ENCODE measurements around the gene JAK2. TPM values are rescaled to one million over a fixed set of nuclear protein-coding genes. Genes with fewer than 3 reads are reported as not detected.

JAK2 gene
- total RNA-seq, 1 donor from 2014 or later: 5.8 TPM

DNA sequence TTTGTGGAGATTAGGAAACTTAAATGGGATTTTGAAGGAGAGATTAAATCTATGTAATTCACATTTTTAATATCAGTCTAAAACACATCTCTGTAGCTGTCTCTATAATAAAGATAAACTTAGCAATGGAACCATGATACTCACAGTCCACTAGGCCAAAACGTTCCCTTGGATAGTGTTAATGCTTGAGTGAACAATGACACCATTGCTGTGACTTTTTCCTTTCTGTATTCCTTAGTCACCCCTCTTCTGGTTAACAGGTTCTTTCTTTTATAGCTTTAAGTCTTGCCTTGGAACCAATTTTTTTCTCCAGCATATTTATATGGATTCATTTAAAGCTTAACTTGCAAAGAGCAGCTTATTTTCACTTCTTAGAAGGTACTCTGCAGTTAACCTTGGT is 137.0 kb downstream of the JAK2 start:
- Mint-ChIP-seq H3K4me3 (ENCODE audit: unreplicated experiment) (no peak overlapping the region), H3K36me3 (ENCODE audit: unreplicated experiment) (no peaks in the 10 kb centered on the region), H3K4me1 (ENCODE audit: low read depth, unreplicated experiment) (no peaks in the 10 kb centered on the region), H3K27ac (ENCODE audit: unreplicated experiment) (no peak overlapping the region), H3K9me3 (ENCODE audit: unreplicated experiment) (no peaks in the 10 kb centered on the region), H3K27me3 (ENCODE audit: unreplicated experiment) (no peaks in the 10 kb centered on the region)
- no peak for TF ChIP-seq CTCF (IDR thresholded peaks at IDR 0.05; ENCODE audit: partially characterized antibody, unreplicated experiment)
- no peak for DNase-seq

- Mint-ChIP-seq H3K9me3 (ENCODE audit: unreplicated experiment) (no peaks in the 10 kb centered on the region), H3K36me3 (ENCODE audit: unreplicated experiment) (no peaks in the 10 kb centered on the region), H3K27me3 (ENCODE audit: unreplicated experiment) (no peaks in the 10 kb centered on the region), H3K4me1 (ENCODE audit: low read depth, unreplicated experiment) (no peaks in the 10 kb centered on the region), H3K4me3 (ENCODE audit: unreplicated experiment) (no peak overlapping the region), H3K27ac (ENCODE audit: unreplicated experiment) (no peak overlapping the region)
- no peak for TF ChIP-seq CTCF (IDR thresholded peaks at IDR 0.05; ENCODE audit: partially characterized antibody, unreplicated experiment)
- no peak for DNase-seq
These were observed 137.4 kb downstream of the JAK2 start for GRCh38 chr9:5122516-5122915.

GRCh38 chr9:5140151-5140550 is 155.1 kb downstream of the JAK2 start:
- Mint-ChIP-seq H3K27me3 (ENCODE audit: unreplicated experiment) (peaks cover 1% of the 10 kb centered on the region), H3K36me3 (ENCODE audit: unreplicated experiment) (peaks cover 8% of the 10 kb centered on the region), H3K9me3 (ENCODE audit: unreplicated experiment) (peaks cover 5% of the 10 kb centered on the region), H3K4me1 (ENCODE audit: low read depth, unreplicated experiment) (no peaks in the 10 kb centered on the region), H3K4me3 (ENCODE audit: unreplicated experiment) (no peak overlapping the region), H3K27ac (ENCODE audit: unreplicated experiment) (no peak overlapping the region)
- DNase-seq: no peak
- no peak for TF ChIP-seq CTCF (IDR thresholded peaks at IDR 0.05; ENCODE audit: partially characterized antibody, unreplicated experiment)

DNA sequence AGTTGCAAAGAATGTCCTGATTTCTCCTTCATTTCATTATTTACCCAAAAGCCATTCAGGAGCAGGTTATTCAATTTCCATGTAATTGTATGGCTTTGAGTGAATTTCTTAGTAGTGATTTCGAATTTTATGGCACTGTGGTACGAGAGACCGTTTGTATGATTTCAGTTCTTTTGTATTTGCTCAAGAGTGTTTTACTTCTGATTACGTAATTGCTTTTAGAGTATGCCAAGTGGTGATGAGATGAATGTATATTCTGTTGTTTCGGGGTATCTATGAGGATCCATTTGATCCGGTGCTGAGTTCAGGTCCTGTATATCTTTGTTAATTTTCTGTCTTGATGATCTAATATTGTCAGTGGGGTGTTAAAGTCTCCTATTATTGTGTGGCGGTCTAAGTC is 159.1 kb downstream of the JAK2 start:
- no peaks in the 10 kb centered on the region for H3K4me1 Mint-ChIP-seq (ENCODE audit: low read depth, unreplicated experiment)
- H3K27me3 Mint-ChIP-seq (ENCODE audit: unreplicated experiment): peaks cover 1% of the 10 kb centered on the region
- TF ChIP-seq CTCF (IDR thresholded peaks at IDR 0.05; ENCODE audit: partially characterized antibody, unreplicated experiment): no peak
- no peaks in the 10 kb centered on the region for H3K9me3 Mint-ChIP-seq (ENCODE audit: unreplicated experiment)
- no peaks in the 10 kb centered on the region for H3K36me3 Mint-ChIP-seq (ENCODE audit: unreplicated experiment)
- no peak overlapping the region for H3K4me3 Mint-ChIP-seq (ENCODE audit: unreplicated experiment)
- no peak overlapping the region for H3K27ac Mint-ChIP-seq (ENCODE audit: unreplicated experiment)
- DNase-seq: no peak

DNA sequence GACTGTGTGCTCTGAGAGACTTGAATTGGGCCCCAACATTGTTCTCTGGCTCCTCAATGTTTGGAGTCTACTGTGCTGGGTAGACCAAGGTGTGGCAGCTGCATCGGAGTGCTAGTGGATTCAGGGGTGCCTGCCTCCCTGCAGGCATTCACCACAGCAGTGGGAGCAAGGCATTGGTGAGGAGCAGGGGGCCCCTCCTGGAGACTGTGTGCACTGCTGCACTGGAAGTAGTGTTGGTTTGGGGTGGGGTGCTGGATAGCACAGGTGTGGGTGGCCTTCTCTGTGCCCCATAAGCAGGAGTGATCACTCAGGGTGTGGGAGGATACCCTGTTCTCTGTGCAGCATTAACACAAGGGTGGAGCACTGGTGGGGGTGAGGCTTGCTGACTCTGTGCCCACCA is 161.2 kb downstream of the JAK2 start:
- no peak overlapping the region for H3K27ac Mint-ChIP-seq (ENCODE audit: unreplicated experiment)
- H3K4me3 Mint-ChIP-seq (ENCODE audit: unreplicated experiment): no peak overlapping the region

More for the DNA sequence above, 161.2 kb downstream of the JAK2 start:
- TF ChIP-seq CTCF (IDR thresholded peaks at IDR 0.05; ENCODE audit: partially characterized antibody, unreplicated experiment): no peak
- Mint-ChIP-seq H3K9me3 (ENCODE audit: unreplicated experiment) (no peaks in the 10 kb centered on the region), H3K36me3 (ENCODE audit: unreplicated experiment) (no peaks in the 10 kb centered on the region), H3K4me1 (ENCODE audit: low read depth, unreplicated experiment) (no peaks in the 10 kb centered on the region), H3K27me3 (ENCODE audit: unreplicated experiment) (peaks cover 2% of the 10 kb centered on the region)
- DNase-seq: no peak

Other genes starting within 250 kb of the JAK2 start
- 33.7 TPM for gene AK3, start 244.1 kb upstream of the JAK2 start, total RNA-seq (ENCODE audit: unreplicated experiment)
- gene RCL1, start 192.3 kb upstream of the JAK2 start, total RNA-seq (ENCODE audit: unreplicated experiment): 14.4 TPM
- gene INSL6, start 200.4 kb downstream of the JAK2 start, total RNA-seq (ENCODE audit: unreplicated experiment): not detected
- not detected for gene INSL4, start 246.1 kb downstream of the JAK2 start, total RNA-seq (ENCODE audit: unreplicated experiment)

Measured in glutamatergic neuron (in vitro differentiated cells).